ENCODE measurements around the gene GPR15. TPM values are rescaled to one million over a fixed set of nuclear protein-coding genes. Genes with fewer than 3 reads are reported as not detected.

The GPR15 gene
- total RNA-seq, 1 experiment from 2014 or later: not detected

GRCh38 chr3:98560911-98561310 lies 29.1 kb downstream of the GPR15 start:
- POLR2A ChIA-PET (ENCODE audit: unreplicated experiment): no interaction called here

GRCh38 chr3:98561727-98562521 lies 30.1 kb downstream of the GPR15 start:
- peaks cover 37% of the 10 kb centered on the region for H3K4me1 ChIP-seq (replicated peaks; ENCODE audit: insufficient read depth)
- H3K4me3 ChIP-seq: no peak overlapping the region
- H2AFZ ChIP-seq: no peak overlapping the region
- no peak for TF ChIP-seq CTCF (conservative IDR thresholded peaks at IDR 0.05)
- no peak for TF ChIP-seq EZH2 (IDR thresholded peaks at IDR 0.05; ENCODE audit: low read depth)
- no peaks in the 10 kb centered on the region for H3K9me2 ChIP-seq (ENCODE audit: insufficient read depth)
- BruUV-seq (replicated peaks): no TSS peak
- no peaks in the 10 kb centered on the region for H3K36me3 ChIP-seq (ENCODE audit: low read depth)
- H3K79me2 ChIP-seq (ENCODE audit: low read depth): no peaks in the 10 kb centered on the region
- H3K27ac ChIP-seq: no peak overlapping the region
- intact Hi-C loops (cut with micrococcal nuclease; ENCODE audit: unreplicated experiment): loop anchor here (5.0 kb wide), 1 partner anchor 40 kb away; the partner anchor contains the start of gene CLDND1
- no peaks in the 10 kb centered on the region for H3K9me3 ChIP-seq (ENCODE audit: insufficient read depth, low read depth)
- POLR2A ChIA-PET (ENCODE audit: unreplicated experiment): interaction anchor here (0.6 kb wide), 2 partner anchors 17 to 39 kb away, joined by 3 read pairs; partner anchors contain the start of gene CLDND1
- H3F3A ChIP-seq (ENCODE audit: insufficient read depth, low read depth): peaks cover 17% of the 10 kb centered on the region; the same call in 1 of the 2 replicates
- no peaks in the 10 kb centered on the region for H3K27me3 ChIP-seq (ENCODE audit: insufficient read depth, low read depth)
- DNase-seq: peak in 1 of 2 experiments; percentile 35
- peak overlapping the region; percentile 1; the same call in 1 of the 2 replicates for H3K4me2 ChIP-seq
- no peaks in the 10 kb centered on the region for H4K20me1 ChIP-seq (ENCODE audit: insufficient read depth)
- CTCF ChIA-PET: no interaction called here

More at GRCh38 chr3:98560911-98561310, 29.1 kb downstream of the GPR15 start:
- Histone ChIP-seq H3K4me3 (no peak overlapping the region), H3K9me2 (ENCODE audit: insufficient read depth) (no peaks in the 10 kb centered on the region), H4K20me1 (ENCODE audit: insufficient read depth) (no peaks in the 10 kb centered on the region), H3K4me1 (replicated peaks; ENCODE audit: insufficient read depth) (peaks cover 37% of the 10 kb centered on the region), H2AFZ (no peak overlapping the region), H3K79me2 (ENCODE audit: low read depth) (no peaks in the 10 kb centered on the region), H3K27ac (no peak overlapping the region), H3F3A (ENCODE audit: insufficient read depth, low read depth) (peaks cover 17% of the 10 kb centered on the region; the same call in 1 of the 2 replicates), H3K27me3 (ENCODE audit: insufficient read depth, low read depth) (no peaks in the 10 kb centered on the region), H3K36me3 (ENCODE audit: low read depth) (no peaks in the 10 kb centered on the region), H3K9me3 (ENCODE audit: insufficient read depth, low read depth) (no peaks in the 10 kb centered on the region), H3K4me2 (no peak overlapping the region)
- no peak for DNase-seq
- intact Hi-C loops (cut with micrococcal nuclease; ENCODE audit: unreplicated experiment): loop anchor here (5.0 kb wide), 1 partner anchor 39 kb away; the partner anchor contains the start of gene CLDND1
- BruUV-seq (replicated peaks): no TSS peak
- TF ChIP-seq CTCF (conservative IDR thresholded peaks at IDR 0.05): no peak
- no peak for TF ChIP-seq EZH2 (IDR thresholded peaks at IDR 0.05; ENCODE audit: low read depth)
- CTCF ChIA-PET: no interaction called here

- Histone ChIP-seq H3K9me2 (ENCODE audit: insufficient read depth) (no peaks in the 10 kb centered on the region), H3K27ac (peak overlapping the region; percentile 40), H3K36me3 (ENCODE audit: low read depth) (no peaks in the 10 kb centered on the region), H3K4me2 (peak overlapping the region; percentile 42), H4K20me1 (ENCODE audit: insufficient read depth) (no peaks in the 10 kb centered on the region), H3K4me1 (replicated peaks; ENCODE audit: insufficient read depth) (peaks cover 37% of the 10 kb centered on the region), H3K79me2 (ENCODE audit: low read depth) (no peaks in the 10 kb centered on the region), H3K4me3 (0 out of 2 replicates have a peak overlapping the region, but pooled peaks have one; percentile 8), H3K27me3 (ENCODE audit: insufficient read depth, low read depth) (no peaks in the 10 kb centered on the region), H3F3A (ENCODE audit: insufficient read depth, low read depth) (peaks cover 17% of the 10 kb centered on the region; the same call in 1 of the 2 replicates), H2AFZ (no peak overlapping the region; the same call in 1 of the 2 replicates), H3K9me3 (ENCODE audit: insufficient read depth, low read depth) (no peaks in the 10 kb centered on the region)
- TF ChIP-seq EZH2 (IDR thresholded peaks at IDR 0.05; ENCODE audit: low read depth) (no peak), CTCF (conservative IDR thresholded peaks at IDR 0.05) (no peak)
- peak in 1 of 2 experiments; percentile 88 for DNase-seq
- intact Hi-C loops (cut with micrococcal nuclease; ENCODE audit: unreplicated experiment): loop anchor here (5.0 kb wide), 1 partner anchor 41 kb away; the partner anchor contains the start of gene CLDND1
- POLR2A ChIA-PET (ENCODE audit: unreplicated experiment): interaction anchor here (0.6 to 0.7 kb wide), 2 partner anchors 406 to 691 kb away, joined by 3 to 17 read pairs; no protein-coding TSS in a partner anchor
- CTCF ChIA-PET: interaction anchor here (0.6 to 0.7 kb wide), 3 partner anchors 230 to 556 kb away, joined by 3 to 18 read pairs (median 9); no protein-coding TSS in a partner anchor
- no TSS peak for BruUV-seq (replicated peaks)
Observed at GRCh38 chr3:98563661-98564281, 32.0 kb downstream of the GPR15 start.

All from PC-9 (cell line).